Kidney (tissue), 14 donors: ENCODE data around the gene LRRFIP1. TPM values are rescaled to one million over a fixed set of nuclear protein-coding genes. Genes with fewer than 3 reads are reported as not detected.

ENCODE experiments used
- DNase-seq, 5 donors: peaks; one replicate each; pipeline ENCODE4 v3.0.0-alpha.2; 2013 to 2020
- FAIRE-seq: peaks from 2 replicates; lab custom pipeline; 2012; peaks lifted over from hg19 to GRCh38; lab: Jason Lieb, UNC
- H3K27ac ChIP-seq, 2 donors: one replicate each; pipeline ENCODE4 v1.7.0; 2013; ENCODE audit warnings: low read depth in 2 of 2, low read length in 2 of 2, inconsistent platforms in 1 of 2
- H3K27me3 ChIP-seq: one replicate; pipeline ENCODE4 v1.7.1; 2013; ENCODE audit warnings: low read length, inconsistent platforms; ENCODE audit not compliant: control insufficient read depth, insufficient read depth
- H3K36me3 ChIP-seq, 3 donors: one replicate each; pipeline versions ENCODE4 v1.7.0 to v1.7.1; 2013; ENCODE audit warnings: low read length in 3 of 3, control low read depth in 1 of 3, inconsistent platforms in 1 of 3; ENCODE audit not compliant: insufficient read depth in 3 of 3, control insufficient read depth in 2 of 3
- H3K4me1 ChIP-seq, 3 donors: one replicate each; pipeline versions ENCODE4 v1.7.0 to v1.7.1; 2013; ENCODE audit warnings: low read length in 3 of 3, inconsistent platforms in 1 of 3, low read depth in 1 of 3; ENCODE audit not compliant: control insufficient read depth in 2 of 3, insufficient read depth in 2 of 3
- H3K4me3 ChIP-seq, 3 donors: one replicate each; pipeline versions ENCODE4 v1.7.0 to v1.8.1; 2013; ENCODE audit warnings: low read length in 3 of 3, control low read depth in 1 of 3, inconsistent platforms in 1 of 3
- H3K9ac ChIP-seq, 3 donors: one replicate each; pipeline versions ENCODE4 v1.7.0 to v1.7.1; 2013; ENCODE audit warnings: low read length in 3 of 3, control low read depth in 1 of 3, inconsistent platforms in 1 of 3
- H3K9me3 ChIP-seq, 3 donors: one replicate each; pipeline versions ENCODE4 v1.7.0 to v1.7.1; 2013; ENCODE audit warnings: low read length in 3 of 3, control low read depth in 1 of 3, inconsistent platforms in 1 of 3; ENCODE audit not compliant: control insufficient read depth in 2 of 3, insufficient read depth in 1 of 3
- intact Hi-C: fragments of 100-400 bp; cut with DNase I; formaldehyde crosslinking; loops from one replicate; pipeline ENCODE4 v1.11.1; 2022
- polyA plus RNA-seq: library from polyadenylated mRNA; stranded (reverse); fragments of 350-450 nt; fragmentation: Illumina TruSeq; extraction: RNeasy Lipid Tissue Mini Kit (QIAGEN cat#74804); gene quantifications from one replicate; pipeline ENCODE4 v1.2.3, GENCODE V29; 2014; ENCODE audit warnings: low read depth, low replicate concordance; ENCODE audit not compliant: insufficient read depth
- total RNA-seq: library from RNA; stranded (reverse); fragmentation: NEBNext Ultra II Directional; extraction: Animal tissue kit (Norgen Biotek cat#: 25700); gene quantifications from one replicate; pipeline ENCODE4 v1.2.1, GENCODE V29; 2021
- TF ChIP-seq, protein P1 (sequence below): IDR thresholded peaks from 3 replicates; pipeline ENCODE4 v1.5.1; 2012; ENCODE audit warnings: mild to moderate bottlenecking, moderate library complexity, borderline replicate concordance; ENCODE audit not compliant: insufficient read depth; ENCODE audit errors: extremely low read depth
- donor health status: control.
- donor health status: control.
- donor health status: control.
- donor health status: control.
- donor health status: control.
- donor health status: DM: yes; HTN: yes; CAD: no.
- donor health status: Normal renal cell carcinoma (clear cell type).

The LRRFIP1 gene
- total and polyA plus RNA-seq, 2 donors from 2014 or later = 39.1 to 204 TPM

- TF ChIP-seq, protein P1, sequence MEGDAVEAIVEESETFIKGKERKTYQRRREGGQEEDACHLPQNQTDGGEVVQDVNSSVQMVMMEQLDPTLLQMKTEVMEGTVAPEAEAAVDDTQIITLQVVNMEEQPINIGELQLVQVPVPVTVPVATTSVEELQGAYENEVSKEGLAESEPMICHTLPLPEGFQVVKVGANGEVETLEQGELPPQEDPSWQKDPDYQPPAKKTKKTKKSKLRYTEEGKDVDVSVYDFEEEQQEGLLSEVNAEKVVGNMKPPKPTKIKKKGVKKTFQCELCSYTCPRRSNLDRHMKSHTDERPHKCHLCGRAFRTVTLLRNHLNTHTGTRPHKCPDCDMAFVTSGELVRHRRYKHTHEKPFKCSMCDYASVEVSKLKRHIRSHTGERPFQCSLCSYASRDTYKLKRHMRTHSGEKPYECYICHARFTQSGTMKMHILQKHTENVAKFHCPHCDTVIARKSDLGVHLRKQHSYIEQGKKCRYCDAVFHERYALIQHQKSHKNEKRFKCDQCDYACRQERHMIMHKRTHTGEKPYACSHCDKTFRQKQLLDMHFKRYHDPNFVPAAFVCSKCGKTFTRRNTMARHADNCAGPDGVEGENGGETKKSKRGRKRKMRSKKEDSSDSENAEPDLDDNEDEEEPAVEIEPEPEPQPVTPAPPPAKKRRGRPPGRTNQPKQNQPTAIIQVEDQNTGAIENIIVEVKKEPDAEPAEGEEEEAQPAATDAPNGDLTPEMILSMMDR = no peak
- Histone ChIP-seq H3K4me3 (no peak overlapping the region), H3K4me1 (peaks cover 0 to 7% (median 0%) of the 10 kb centered on the region in 3 donors), H3K27me3 (no peaks in the 10 kb centered on the region), H3K36me3 (peaks cover 0 to under 1% (median 0%) of the 10 kb centered on the region in 3 donors), H3K9ac (no peak overlapping the region), H3K9me3 (no peaks in the 10 kb centered on the region), H3K27ac (no peak overlapping the region)
- FAIRE-seq (no peak), DNase-seq (no peak)
- intact Hi-C loops = loop anchor here (10.0 kb wide), 1 partner anchor 159 kb away; no protein-coding TSS in a partner anchor
Observed at GRCh38 chr2:237743561-237744269, 116.3 kb downstream of the LRRFIP1 start.

DNA sequence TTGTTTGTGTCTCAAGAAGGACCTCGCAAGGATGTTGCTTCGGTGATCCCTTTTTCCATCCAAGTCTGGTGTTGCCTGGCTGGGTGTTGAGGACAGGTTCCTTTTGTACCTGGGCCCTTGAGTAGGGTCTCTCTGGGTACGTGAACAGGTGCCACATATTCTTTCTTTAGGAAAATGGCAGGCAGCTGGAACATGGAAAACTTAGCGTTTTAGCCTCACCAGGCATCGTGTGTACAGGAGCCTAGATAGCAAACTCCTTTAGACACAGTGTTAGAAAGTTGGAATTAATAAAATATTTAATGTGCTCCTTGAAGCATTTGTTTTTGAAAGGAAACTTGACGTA, 116.9 kb downstream of the LRRFIP1 start:
- Histone ChIP-seq H3K9ac (no peak overlapping the region), H3K27me3 (no peaks in the 10 kb centered on the region), H3K4me1 (peaks cover 0 to 4% (median 0%) of the 10 kb centered on the region in 3 donors), H3K9me3 (no peaks in the 10 kb centered on the region), H3K36me3 (peaks cover 0 to 4% (median 0%) of the 10 kb centered on the region in 3 donors), H3K4me3 (no peak overlapping the region), H3K27ac (no peak overlapping the region)
- intact Hi-C loops = loop anchor here (10.0 kb wide), 1 partner anchor 159 kb away; no protein-coding TSS in a partner anchor
- DNase-seq = no peak
- no peak for FAIRE-seq
- TF ChIP-seq, protein P1 = no peak

DNA sequence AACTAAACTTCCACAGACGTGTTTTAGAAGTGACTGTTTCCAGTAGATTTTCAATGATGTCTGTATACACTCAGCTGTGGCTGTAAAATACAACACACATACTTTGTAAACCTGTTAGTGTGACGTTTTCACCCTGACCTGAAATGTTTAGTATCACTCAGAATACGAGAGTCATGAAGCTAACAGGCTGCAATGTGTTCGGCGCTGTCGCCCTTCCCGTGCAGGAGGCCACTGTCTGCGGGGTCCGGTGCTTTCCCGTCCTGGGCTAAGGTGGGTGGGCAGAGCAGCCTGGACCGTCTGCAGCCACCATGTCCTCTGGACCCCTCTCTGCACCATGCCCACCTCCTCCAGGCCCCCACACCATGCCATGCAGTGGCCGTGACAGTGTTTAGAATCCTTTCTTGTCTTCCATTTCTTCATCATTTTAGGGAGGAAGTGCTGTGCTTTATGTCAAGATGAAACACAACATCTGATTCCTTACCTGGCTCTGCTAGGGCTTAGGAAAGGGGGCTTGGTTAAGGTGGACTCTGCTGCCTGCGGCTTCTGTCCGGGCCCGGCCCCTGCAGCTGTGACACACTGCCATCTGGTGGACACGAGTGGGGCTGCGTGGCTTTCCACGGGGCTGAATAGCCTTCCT, 117.3 kb downstream of the LRRFIP1 start:
- Histone ChIP-seq H3K9ac (no peak overlapping the region), H3K36me3 (peaks cover 0 to 9% (median 2%) of the 10 kb centered on the region in 3 donors), H3K27ac (peak overlapping the region in 1 of 2 donors; percentile 10), H3K27me3 (no peaks in the 10 kb centered on the region), H3K9me3 (no peaks in the 10 kb centered on the region), H3K4me1 (peaks cover 0 to 4% (median 0%) of the 10 kb centered on the region in 3 donors), H3K4me3 (no peak overlapping the region)
- intact Hi-C loops = loop anchor here (10.0 kb wide), 1 partner anchor 160 kb away; no protein-coding TSS in a partner anchor
- peak; percentile 82 to 89 (median 85) for DNase-seq
- TF ChIP-seq, protein P1 = peak; percentile 95
- FAIRE-seq = peak; percentile 6
